ENCODE measurements around the gene NTN5.

Gene NTN5

DNA sequence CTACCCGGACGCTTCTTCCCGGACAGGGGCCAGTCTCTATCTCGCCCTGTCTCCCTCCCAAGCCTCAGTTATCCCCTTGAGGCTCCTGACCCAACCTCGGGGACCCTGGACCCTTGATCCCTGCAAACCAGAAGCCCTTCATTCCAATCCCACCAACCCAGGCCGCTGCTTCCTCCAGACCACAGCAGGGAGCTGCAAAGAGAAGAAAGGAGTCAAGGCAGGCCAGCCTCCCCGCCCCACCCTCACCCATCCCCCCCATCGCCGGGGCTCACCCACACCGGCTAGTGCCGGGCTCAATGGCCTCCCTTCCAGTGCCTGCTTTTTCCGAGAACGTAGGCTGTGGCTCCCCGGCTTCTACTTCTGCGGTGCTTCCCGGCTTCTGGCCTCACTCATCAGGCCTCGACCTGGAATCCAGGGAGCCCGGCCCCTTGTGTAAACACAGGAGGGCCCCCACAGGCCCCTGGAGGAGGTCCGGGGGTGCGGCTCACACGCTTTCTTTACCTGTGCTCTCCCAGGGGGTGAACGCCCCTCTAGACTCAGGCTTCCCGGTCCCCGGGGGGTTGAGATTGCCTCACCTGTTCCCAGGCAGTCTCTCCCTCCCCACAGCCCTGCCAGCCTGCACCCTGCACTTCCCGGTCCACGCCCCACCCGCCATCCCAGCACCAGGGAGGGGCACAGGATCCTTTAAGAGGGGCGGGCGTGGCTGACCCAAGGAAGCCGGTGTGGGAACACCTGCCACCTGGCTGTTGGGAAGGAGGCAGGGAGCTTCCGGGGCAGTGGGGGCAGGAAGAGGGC is 58.2 kb downstream of the NTN5 start, which contains the start of gene FAM83E:
Gene FAM83E (minus strand): TSS at position 641 of the 795 bp plus-strand sequence. CDS start 1,704 bp downstream, outside the sequence.
- no peak for TF ChIP-seq GATA3 (IDR thresholded peaks at IDR 0.05; ENCODE audit: low read depth, low read length)
- no peak for TF ChIP-seq GATA2 (IDR thresholded peaks at IDR 0.05; ENCODE audit: low read depth, low read length)

DNA sequence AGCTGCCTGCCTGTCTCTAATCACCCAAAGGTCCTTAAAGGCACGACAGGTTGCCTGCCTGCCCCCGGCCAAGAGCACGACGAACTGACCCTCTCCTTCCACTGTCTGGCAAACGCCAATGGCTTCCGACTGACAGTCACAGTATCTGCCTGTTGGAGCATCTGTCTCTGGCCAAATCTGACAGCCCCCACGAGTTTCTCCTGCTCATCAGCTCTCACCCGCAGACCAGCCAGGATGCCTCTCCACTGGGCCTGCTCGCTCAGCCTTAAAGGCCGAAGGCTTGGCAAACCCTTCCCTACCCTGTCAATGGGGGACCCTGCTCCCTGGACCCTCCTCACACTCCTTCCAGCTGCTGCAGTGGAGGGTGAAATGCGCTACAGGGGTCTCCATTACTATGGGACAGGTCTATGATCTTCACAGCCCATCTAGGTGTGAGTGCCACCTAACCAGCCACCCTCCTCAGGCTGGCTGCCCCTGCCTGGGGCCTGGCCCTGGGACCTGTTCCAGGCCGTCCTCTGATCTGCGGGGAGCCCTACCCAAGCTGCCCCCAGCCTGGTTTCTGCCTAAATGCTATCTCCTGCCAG is 58.9 kb downstream of the NTN5 start:
- no peak for TF ChIP-seq GATA3 (IDR thresholded peaks at IDR 0.05; ENCODE audit: low read depth, low read length)
- no peak for TF ChIP-seq GATA2 (IDR thresholded peaks at IDR 0.05; ENCODE audit: low read depth, low read length)

DNA sequence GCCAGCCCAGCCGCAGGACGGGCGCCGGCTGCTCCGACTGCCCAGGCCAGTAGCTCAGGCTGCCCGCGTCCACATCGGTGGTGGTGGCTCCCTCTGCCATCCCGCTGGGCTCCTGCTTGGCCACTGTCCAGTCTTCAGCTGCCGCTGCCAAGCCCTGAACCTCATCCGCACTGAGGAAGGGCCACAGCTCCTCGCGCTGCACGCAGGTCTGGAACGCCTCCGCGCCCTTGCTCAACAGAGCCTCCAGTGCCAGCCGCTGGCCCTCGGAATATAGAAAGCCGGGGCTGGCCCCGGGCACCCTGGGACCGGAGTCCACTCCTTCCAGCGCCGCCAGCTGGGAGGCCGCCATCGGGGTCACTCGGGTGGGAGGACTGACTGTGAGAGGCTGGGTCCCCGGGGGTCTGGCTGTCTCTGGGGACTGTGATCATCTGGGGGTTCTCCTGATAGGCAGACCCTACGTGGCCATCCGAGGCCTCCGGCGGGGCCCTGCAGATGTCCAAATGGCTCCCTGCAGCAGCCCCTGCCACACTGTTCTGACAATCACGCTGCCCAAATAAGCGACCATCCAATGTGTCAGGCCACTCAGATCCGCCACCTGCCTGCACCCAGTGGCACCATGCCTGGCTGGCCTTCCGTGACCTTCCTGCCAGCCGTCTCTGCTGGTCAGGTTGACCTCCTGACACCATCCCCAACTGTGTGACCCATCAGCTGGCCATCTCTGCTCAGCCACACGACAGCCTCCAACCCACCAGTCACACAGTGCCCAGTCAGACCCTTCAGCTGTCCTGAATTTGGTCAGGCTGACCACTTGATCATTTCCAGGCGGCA is 59.6 kb downstream of the NTN5 start:
- TF ChIP-seq GATA3 (IDR thresholded peaks at IDR 0.05; ENCODE audit: low read depth, low read length) (no peak), GATA2 (IDR thresholded peaks at IDR 0.05; ENCODE audit: low read depth, low read length) (no peak)

DNA sequence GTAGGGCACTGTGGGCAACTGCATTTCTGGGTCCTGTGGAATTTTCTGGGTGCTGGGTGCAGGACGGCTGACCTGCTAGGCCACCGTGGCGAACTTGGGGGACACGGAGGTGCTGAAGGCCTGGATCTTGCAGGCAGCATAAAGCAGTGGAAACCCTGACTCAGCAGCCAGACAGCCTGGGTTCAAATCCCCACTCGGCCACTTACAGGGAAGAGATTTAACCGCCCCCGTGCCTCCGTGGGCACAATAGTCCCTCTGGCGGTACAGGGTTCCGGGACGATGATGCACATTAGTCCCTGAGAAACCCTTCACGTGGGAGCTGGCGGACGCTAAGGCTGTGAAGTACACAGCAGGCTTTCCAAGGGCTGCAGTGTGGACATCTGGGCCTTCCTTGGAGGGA is 60.9 kb downstream of the NTN5 start:
- TF ChIP-seq GATA2 (IDR thresholded peaks at IDR 0.05; ENCODE audit: low read depth, low read length) (no peak), GATA3 (IDR thresholded peaks at IDR 0.05; ENCODE audit: low read depth, low read length) (no peak)
